BJ (cell line): ENCODE measurements around the gene CUL9. TPM values are rescaled to one million over a fixed set of nuclear protein-coding genes. Genes with fewer than 3 reads are reported as not detected.

Experiments used
- CTCF ChIA-PET: fragments of 350-600 bp; formaldehyde crosslinking; extraction: SDS; loops from one replicate; lab custom pipeline; 2021; ENCODE audit warnings: antibody characterized with exemption, inconsistent platforms; lab: Yijun Ruan, JAX
- POLR2A ChIA-PET: fragments of 300-600 bp; sonication (Branson Sonifier 250); formaldehyde crosslinking; extraction: SDS; loops from one replicate; lab custom pipeline; 2021; ENCODE audit warnings: antibody characterized with exemption; lab: Charles Lee
- DNase-seq: peaks from one replicate; pipeline ENCODE4 v3.0.0-alpha.2; 2011; ENCODE audit warnings: low read depth
- H3K27me3 ChIP-seq: 2 replicates; pipeline ENCODE4 v1.6.0; 2011; ENCODE audit warnings: low read length; ENCODE audit not compliant: control insufficient read depth, insufficient read depth
- H3K36me3 ChIP-seq: 2 replicates; pipeline ENCODE4 v1.5.1; 2011; ENCODE audit warnings: low read length; ENCODE audit not compliant: control insufficient read depth, insufficient read depth
- H3K4me3 ChIP-seq: 2 replicates; pipeline ENCODE4 v1.5.1; 2011; ENCODE audit warnings: low read depth, mild to moderate bottlenecking, control low read depth, low read length
- polyA plus RNA-seq: library from polyadenylated mRNA; depleted of rRNA; stranded (reverse); fragments of >200 nt; gene quantifications from 2 replicates; pipeline ENCODE4 v1.2.3, GENCODE V29; 2011
- TF ChIP-seq, protein P1 (sequence below): IDR thresholded peaks from 2 replicates; pipeline ENCODE4 v1.5.1; 2011; ENCODE audit warnings: low read depth, mild to moderate bottlenecking, control low read depth, inconsistent platforms, low read length, moderate library complexity; ENCODE audit not compliant: insufficient read depth

Gene CUL9
- polyA plus RNA-seq, 1 experiment = 12.4 TPM

DNA sequence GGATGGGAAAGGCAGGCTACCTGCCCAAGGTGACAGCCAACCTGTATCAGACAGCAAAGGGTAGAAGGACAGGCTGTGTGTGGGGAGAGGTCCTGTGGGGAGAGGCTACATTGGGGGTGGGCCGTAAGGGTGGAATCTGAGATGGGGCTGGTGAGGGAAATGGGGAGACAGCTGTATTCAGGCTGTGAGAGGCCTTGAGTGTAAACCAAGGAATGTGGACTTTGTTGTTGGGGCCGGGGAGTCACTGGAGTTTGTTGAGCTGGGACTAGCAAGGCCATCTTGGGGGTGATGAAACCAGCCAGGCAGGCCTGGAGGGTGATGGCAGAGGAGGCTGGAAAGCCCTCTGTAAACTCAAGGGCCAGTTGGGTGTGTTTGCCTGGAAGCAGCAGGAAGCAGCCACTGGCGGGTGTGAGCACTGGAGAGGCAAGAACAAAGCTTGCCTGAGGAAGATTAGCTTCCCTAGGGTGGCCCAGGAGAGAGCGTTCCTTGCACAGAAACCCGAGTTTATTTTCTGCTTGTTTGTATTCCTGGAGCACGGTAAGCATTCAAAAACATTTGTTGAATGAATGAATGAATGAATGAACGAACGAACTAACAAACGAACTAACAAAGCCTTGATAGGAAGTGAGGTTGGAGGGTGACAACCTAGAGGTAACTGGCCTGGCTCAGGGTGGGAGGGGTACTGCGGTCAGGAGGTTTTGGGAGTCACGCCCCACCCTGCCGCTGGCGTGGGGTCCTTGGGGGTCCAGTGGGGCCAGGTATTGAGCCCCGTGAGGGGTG is 80.2 kb downstream of the CUL9 start:
- H3K27me3 ChIP-seq = peaks cover 11% of the 10 kb centered on the region
- H3K4me3 ChIP-seq = no peak overlapping the region
- TF ChIP-seq, protein P1, sequence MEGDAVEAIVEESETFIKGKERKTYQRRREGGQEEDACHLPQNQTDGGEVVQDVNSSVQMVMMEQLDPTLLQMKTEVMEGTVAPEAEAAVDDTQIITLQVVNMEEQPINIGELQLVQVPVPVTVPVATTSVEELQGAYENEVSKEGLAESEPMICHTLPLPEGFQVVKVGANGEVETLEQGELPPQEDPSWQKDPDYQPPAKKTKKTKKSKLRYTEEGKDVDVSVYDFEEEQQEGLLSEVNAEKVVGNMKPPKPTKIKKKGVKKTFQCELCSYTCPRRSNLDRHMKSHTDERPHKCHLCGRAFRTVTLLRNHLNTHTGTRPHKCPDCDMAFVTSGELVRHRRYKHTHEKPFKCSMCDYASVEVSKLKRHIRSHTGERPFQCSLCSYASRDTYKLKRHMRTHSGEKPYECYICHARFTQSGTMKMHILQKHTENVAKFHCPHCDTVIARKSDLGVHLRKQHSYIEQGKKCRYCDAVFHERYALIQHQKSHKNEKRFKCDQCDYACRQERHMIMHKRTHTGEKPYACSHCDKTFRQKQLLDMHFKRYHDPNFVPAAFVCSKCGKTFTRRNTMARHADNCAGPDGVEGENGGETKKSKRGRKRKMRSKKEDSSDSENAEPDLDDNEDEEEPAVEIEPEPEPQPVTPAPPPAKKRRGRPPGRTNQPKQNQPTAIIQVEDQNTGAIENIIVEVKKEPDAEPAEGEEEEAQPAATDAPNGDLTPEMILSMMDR = no peak
- POLR2A ChIA-PET = no interaction called here
- CTCF ChIA-PET = interaction anchor here (0.8 to 5.6 kb wide), 12 partner anchors 8 to 255 kb away, joined by 3 to 51 read pairs (median 4); partner anchors contain the start of genes DNPH1, LRRC73, POLR1C and YIPF3
- no peaks in the 10 kb centered on the region for H3K36me3 ChIP-seq
- DNase-seq = no peak

DNA sequence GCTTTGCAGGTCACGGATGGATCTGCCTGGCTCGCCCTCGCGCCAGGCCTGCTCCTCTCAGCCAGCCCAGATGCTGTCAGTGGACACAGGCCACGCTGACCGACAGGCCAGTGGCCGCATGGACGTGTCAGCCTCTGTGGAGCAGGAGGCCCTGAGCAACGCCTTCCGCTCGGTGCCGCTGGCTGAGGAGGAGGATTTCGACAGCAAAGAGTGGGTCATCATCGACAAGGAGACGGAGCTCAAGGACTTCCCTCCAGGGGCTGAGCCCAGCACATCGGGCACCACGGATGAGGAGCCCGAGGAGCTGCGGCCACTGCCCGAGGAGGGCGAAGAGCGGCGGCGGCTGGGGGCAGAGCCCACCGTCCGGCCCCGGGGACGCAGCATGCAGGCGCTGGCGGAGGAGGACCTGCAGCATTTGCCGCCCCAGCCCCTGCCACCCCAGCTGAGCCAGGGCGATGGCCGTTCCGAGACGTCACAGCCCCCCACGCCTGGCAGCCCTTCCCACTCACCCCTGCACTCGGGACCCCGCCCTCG is 80.9 kb downstream of the CUL9 start:
- ChIA-PET CTCF (interaction anchor here (0.8 to 5.6 kb wide), 14 partner anchors 9 to 254 kb away, joined by 3 to 51 read pairs (median 4); partner anchors contain the start of genes DNPH1, LRRC73, POLR1C and YIPF3), POLR2A (no interaction called here)
- no peak for DNase-seq
- TF ChIP-seq, protein P1 = no peak
- H3K36me3 ChIP-seq = no peaks in the 10 kb centered on the region
- no peak overlapping the region for H3K4me3 ChIP-seq
- H3K27me3 ChIP-seq = peaks cover 10% of the 10 kb centered on the region

DNA sequence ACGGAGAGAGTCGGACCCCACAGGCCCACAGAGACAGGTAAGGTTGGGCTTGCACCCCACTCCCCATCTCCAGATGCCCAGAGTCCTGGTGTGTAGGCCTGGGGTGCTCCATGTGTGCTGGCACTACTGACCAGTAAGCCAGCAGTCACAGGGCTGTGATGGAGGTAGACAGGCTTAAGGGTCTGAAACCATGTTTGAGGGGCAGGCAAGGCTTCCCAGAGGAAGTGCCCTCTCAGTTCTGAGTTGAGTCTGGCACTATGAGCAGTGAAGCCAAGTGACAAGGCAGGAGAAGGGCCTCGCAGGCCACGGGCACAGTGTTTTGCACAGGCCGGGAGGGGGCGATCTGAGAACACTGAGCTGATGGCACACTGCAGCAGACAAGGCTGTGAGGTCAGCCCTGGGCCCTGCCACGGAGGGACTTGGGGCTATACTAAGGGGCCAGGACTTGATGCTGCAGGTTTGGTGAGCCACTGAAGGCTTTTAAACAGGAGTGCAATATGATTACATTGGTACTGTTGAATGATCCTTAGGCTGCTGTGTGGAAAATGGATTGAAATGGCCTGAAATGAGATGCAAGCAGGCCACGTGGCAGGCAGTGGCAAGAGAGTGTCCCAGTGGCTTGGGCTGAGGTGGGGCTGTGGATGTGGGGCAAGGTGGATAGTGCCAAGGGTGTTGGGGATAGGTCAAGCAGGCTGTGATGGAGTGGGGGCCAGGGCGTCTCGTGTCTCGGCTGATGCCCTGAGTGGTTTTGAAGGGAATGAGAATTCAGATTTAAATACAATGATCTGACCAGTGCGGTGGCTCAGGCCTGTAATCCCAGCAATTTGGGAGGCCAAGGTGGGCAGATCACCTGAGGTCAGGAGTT is 81.5 kb downstream of the CUL9 start:
- H3K4me3 ChIP-seq = no peak overlapping the region
- no peak for DNase-seq
- ChIA-PET CTCF (interaction anchor here (0.6 to 5.6 kb wide), 19 partner anchors 11 to 274 kb away, joined by 3 to 51 read pairs (median 3); partner anchors contain the start of genes DNPH1, LRRC73, POLR1C and YIPF3), POLR2A (no interaction called here)
- peaks cover 16% of the 10 kb centered on the region for H3K27me3 ChIP-seq
- H3K36me3 ChIP-seq = no peaks in the 10 kb centered on the region
- TF ChIP-seq, protein P1 = peak; percentile 88

DNA sequence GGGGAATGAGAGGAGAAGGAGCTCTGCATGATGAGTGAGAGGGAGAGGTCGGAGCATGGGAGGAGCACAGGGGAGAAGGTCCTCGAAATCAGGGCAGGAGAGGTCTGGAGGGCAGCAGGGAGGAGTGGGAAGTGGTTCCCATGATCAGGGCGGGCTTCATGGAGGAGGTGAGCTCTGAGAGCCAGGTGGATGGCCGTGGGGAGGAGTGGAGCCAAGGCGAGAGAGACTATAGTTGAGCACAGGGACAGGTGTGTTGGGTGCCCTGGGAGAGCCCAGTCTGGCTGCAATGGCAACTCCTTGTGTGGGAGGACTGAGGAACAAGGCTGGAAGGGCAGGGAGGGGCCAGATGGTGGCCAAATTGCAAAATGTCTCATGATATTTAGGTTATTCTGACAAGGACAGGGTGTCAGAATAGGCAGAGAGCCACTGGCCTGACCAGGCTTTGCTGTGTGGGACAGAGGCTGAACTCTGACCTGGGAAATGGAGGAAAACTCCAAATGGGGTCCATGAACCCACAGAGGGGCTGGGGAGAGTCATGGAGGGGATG is 82.7 kb downstream of the CUL9 start:
- ChIA-PET POLR2A (no interaction called here), CTCF (interaction anchor here (0.6 to 5.6 kb wide), 10 partner anchors 12 to 242 kb away, joined by 3 to 51 read pairs (median 3); no protein-coding TSS in a partner anchor)
- H3K4me3 ChIP-seq = no peak overlapping the region
- H3K27me3 ChIP-seq = peaks cover 22% of the 10 kb centered on the region
- no peaks in the 10 kb centered on the region for H3K36me3 ChIP-seq
- TF ChIP-seq, protein P1 = no peak
- no peak for DNase-seq
